Measurements from ENCODE around the gene LYPD6B.

GRCh38 chr2:149173220-149173619 is 134.7 kb downstream of the LYPD6B start:
- TF ChIP-seq CTCF (conservative IDR thresholded peaks at IDR 0.05; ENCODE audit: low read depth, low read length) (no peak), EZH2 (IDR thresholded peaks at IDR 0.05; ENCODE audit: borderline replicate concordance, low read depth, low read length, poor library complexity, severe bottlenecking) (no peak)

Measured in A673 (cell line).